PC-9 (cell line): ENCODE measurements around the gene MEF2B. TPM values are rescaled to one million over a fixed set of nuclear protein-coding genes. Genes with fewer than 3 reads are reported as not detected.

ENCODE experiments used
- BruUV-seq: library from RNA; stranded (reverse); fragments of 400-500 nt; replicated peaks from 2 replicates; lab custom pipeline; 2021; lab: Mats Ljungman, UMichigan
- CTCF ChIA-PET: fragments of 300-600 bp; sonication (Branson Sonifier 250); formaldehyde crosslinking; loops from one replicate; lab custom pipeline; 2022; ENCODE audit warnings: antibody characterized with exemption; lab: Charles Lee
- POLR2A ChIA-PET: fragments of 300-600 bp; sonication (Branson Sonifier 250); formaldehyde crosslinking; loops from one replicate; lab custom pipeline; 2022; ENCODE audit warnings: antibody characterized with exemption; ENCODE audit not compliant: unreplicated experiment; lab: Charles Lee
- DNase-seq, 2 experiments: peaks; one replicate each; pipeline versions ENCODE4 v3.0.0 to v3.0.0-alpha.2; 2015 to 2022; ENCODE audit warnings: mixed read lengths in 1 of 2
- H2AFZ ChIP-seq: fragments of 200-600 bp; sonication (generic); 2 replicates; pipeline ENCODE4 v1.8.1; 2017; ENCODE audit warnings: antibody characterized with exemption
- H3F3A ChIP-seq: fragments of 200-600 bp; sonication (generic); 2 replicates; pipeline ENCODE4 v1.8.1; 2017; ENCODE audit warnings: antibody characterized with exemption, mild to moderate bottlenecking, low read depth; ENCODE audit not compliant: insufficient read depth
- H3K27ac ChIP-seq: fragments of 200-600 bp; sonication (generic); 2 replicates; pipeline ENCODE4 v1.6.1; 2016; ENCODE audit warnings: mixed run types
- H3K27me3 ChIP-seq: fragments of 200-600 bp; sonication (generic); 2 replicates; pipeline ENCODE4 v1.6.1; 2016; ENCODE audit warnings: low read depth, mixed run types; ENCODE audit not compliant: insufficient read depth
- H3K36me3 ChIP-seq: fragments of 200-600 bp; sonication (generic); 2 replicates; pipeline ENCODE4 v1.6.1; 2016; ENCODE audit warnings: low read depth, mixed run types
- H3K4me1 ChIP-seq: fragments of 200-600 bp; sonication (generic); replicated peaks from 2 replicates; pipeline ENCODE4 v1.6.1; 2016; ENCODE audit warnings: mixed run types; ENCODE audit not compliant: insufficient read depth
- H3K4me2 ChIP-seq: fragments of 200-600 bp; sonication (generic); 2 replicates; pipeline ENCODE4 v1.6.1; 2017; ENCODE audit warnings: mixed run types
- H3K4me3 ChIP-seq: fragments of 200-600 bp; sonication (generic); 2 replicates; pipeline ENCODE4 v1.6.1; 2016; ENCODE audit warnings: mixed run types
- H3K79me2 ChIP-seq: fragments of 200-600 bp; sonication (generic); 2 replicates; pipeline ENCODE4 v1.6.1; 2017; ENCODE audit warnings: low read depth, mixed run types
- H3K9me2 ChIP-seq: fragments of 200-600 bp; sonication (generic); 2 replicates; pipeline ENCODE4 v1.8.1; 2017; ENCODE audit warnings: mild to moderate bottlenecking; ENCODE audit not compliant: insufficient read depth
- H3K9me3 ChIP-seq: fragments of 200-600 bp; sonication (generic); 2 replicates; pipeline ENCODE4 v1.8.1; 2016; ENCODE audit warnings: low read depth; ENCODE audit not compliant: insufficient read depth
- H4K20me1 ChIP-seq: fragments of 200-600 bp; sonication (generic); 2 replicates; pipeline ENCODE4 v1.8.1; 2017; ENCODE audit not compliant: insufficient read depth
- EZH2 ChIP-seq: fragments of 200-600 bp; sonication (generic); IDR thresholded peaks from 2 replicates; pipeline ENCODE4 v1.8.0; 2017; ENCODE audit warnings: antibody characterized with exemption, low read depth
- intact Hi-C: fragments of 100-400 bp; cut with micrococcal nuclease; formaldehyde crosslinking; loops from one replicate; pipeline ENCODE4 v1.10.0; 2022; ENCODE audit not compliant: unreplicated experiment
- total RNA-seq: library from RNA; stranded (reverse); gene quantifications from 2 replicates; pipeline ENCODE4 v1.2.3, GENCODE V29; 2021
- TF ChIP-seq, protein P1 (sequence below): fragments of 200-600 bp; sonication (generic); conservative IDR thresholded peaks from 2 replicates; pipeline ENCODE4 v1.6.1; 2017; ENCODE audit warnings: mixed run types, antibody characterized with exemption, mild to moderate bottlenecking, moderate library complexity

The MEF2B gene
- total RNA-seq, 1 experiment from 2014 or later, result 1.8 TPM

- Histone ChIP-seq H3K36me3 (0 out of 2 replicates have a peak, but pooled peaks cover 4% of the 10 kb centered on the region), H3F3A (no peaks in the 10 kb centered on the region), H3K4me3 (no peak overlapping the region), H2AFZ (no peak overlapping the region), H3K27me3 (no peaks in the 10 kb centered on the region), H3K9me2 (no peaks in the 10 kb centered on the region), H4K20me1 (peaks cover 7% of the 10 kb centered on the region; the same call in 1 of the 2 replicates), H3K9me3 (no peaks in the 10 kb centered on the region; the same call in 1 of the 2 replicates), H3K4me2 (no peak overlapping the region), H3K79me2 (peaks cover 2% of the 10 kb centered on the region), H3K4me1 (peaks cover 2% of the 10 kb centered on the region), H3K27ac (no peak overlapping the region)
- BruUV-seq, result no TSS peak
- CTCF ChIA-PET, result no interaction called here
- no peak for TF ChIP-seq EZH2
- TF ChIP-seq, protein P1, sequence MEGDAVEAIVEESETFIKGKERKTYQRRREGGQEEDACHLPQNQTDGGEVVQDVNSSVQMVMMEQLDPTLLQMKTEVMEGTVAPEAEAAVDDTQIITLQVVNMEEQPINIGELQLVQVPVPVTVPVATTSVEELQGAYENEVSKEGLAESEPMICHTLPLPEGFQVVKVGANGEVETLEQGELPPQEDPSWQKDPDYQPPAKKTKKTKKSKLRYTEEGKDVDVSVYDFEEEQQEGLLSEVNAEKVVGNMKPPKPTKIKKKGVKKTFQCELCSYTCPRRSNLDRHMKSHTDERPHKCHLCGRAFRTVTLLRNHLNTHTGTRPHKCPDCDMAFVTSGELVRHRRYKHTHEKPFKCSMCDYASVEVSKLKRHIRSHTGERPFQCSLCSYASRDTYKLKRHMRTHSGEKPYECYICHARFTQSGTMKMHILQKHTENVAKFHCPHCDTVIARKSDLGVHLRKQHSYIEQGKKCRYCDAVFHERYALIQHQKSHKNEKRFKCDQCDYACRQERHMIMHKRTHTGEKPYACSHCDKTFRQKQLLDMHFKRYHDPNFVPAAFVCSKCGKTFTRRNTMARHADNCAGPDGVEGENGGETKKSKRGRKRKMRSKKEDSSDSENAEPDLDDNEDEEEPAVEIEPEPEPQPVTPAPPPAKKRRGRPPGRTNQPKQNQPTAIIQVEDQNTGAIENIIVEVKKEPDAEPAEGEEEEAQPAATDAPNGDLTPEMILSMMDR, result no peak
- POLR2A ChIA-PET, result no interaction called here
- DNase-seq, result no peak
- intact Hi-C loops, result no loop called here
Measured at GRCh38 chr19:19131989-19132388, 38.1 kb downstream of the MEF2B start.

DNA sequence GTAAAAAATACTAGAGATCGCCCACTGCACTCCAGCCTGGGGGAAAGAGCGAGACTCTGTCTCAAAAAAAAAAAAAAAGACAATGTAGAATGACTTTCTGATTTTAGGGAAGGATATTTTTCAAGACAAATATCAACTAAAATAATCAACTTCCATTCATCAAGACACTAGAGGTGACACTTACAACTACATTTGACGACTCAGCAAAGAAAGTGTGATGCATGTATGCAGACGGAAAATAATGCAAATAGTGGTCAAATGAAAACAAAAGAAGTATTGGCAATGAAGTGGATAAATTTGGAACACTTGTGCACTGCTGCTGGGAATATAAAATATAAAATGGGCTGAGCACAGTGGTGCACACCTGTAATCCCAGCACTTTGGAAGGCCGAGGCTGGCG lies 44.0 kb downstream of the MEF2B start:
- no peak for DNase-seq
- BruUV-seq, result no TSS peak
- no peak overlapping the region for H3K4me2 ChIP-seq
- TF ChIP-seq EZH2, result no peak
- TF ChIP-seq, protein P1, result no peak
- H3K27me3 ChIP-seq, result no peaks in the 10 kb centered on the region
- H3K9me3 ChIP-seq, result peaks cover 3% of the 10 kb centered on the region; the same call in 1 of the 2 replicates
- H3K4me1 ChIP-seq, result no peaks in the 10 kb centered on the region
- ChIA-PET POLR2A (no interaction called here), CTCF (no interaction called here)
- intact Hi-C loops, result no loop called here
- H3K36me3 ChIP-seq, result 0 out of 2 replicates have a peak, but pooled peaks cover 6% of the 10 kb centered on the region
- H3K9me2 ChIP-seq, result no peaks in the 10 kb centered on the region
- no peak overlapping the region for H2AFZ ChIP-seq
- peaks cover 3% of the 10 kb centered on the region; the same call in 1 of the 2 replicates for H4K20me1 ChIP-seq
- peaks cover 5% of the 10 kb centered on the region; the same call in 1 of the 2 replicates for H3F3A ChIP-seq
- no peaks in the 10 kb centered on the region for H3K79me2 ChIP-seq
- no peak overlapping the region for H3K4me3 ChIP-seq
- no peak overlapping the region for H3K27ac ChIP-seq

- ChIA-PET CTCF (interaction anchor here (0.7 kb wide), 1 partner anchor 11 kb away, joined by 4 read pairs; no protein-coding TSS in a partner anchor), POLR2A (no interaction called here)
- H3K79me2 ChIP-seq, result no peaks in the 10 kb centered on the region
- H3K4me1 ChIP-seq, result no peaks in the 10 kb centered on the region
- no peak overlapping the region for H3K4me2 ChIP-seq
- peaks cover 3% of the 10 kb centered on the region; the same call in 1 of the 2 replicates for H3K9me3 ChIP-seq
- H2AFZ ChIP-seq, result no peak overlapping the region
- no peak overlapping the region for H3K4me3 ChIP-seq
- BruUV-seq, result no TSS peak
- intact Hi-C loops, result no loop called here
- 0 out of 2 replicates have a peak, but pooled peaks cover 10% of the 10 kb centered on the region for H3K36me3 ChIP-seq
- H3F3A ChIP-seq, result peaks cover 5% of the 10 kb centered on the region; the same call in 1 of the 2 replicates
- no peak for DNase-seq
- no peak for TF ChIP-seq EZH2
- TF ChIP-seq, protein P1, result no peak
- no peaks in the 10 kb centered on the region for H3K27me3 ChIP-seq
- no peaks in the 10 kb centered on the region for H3K9me2 ChIP-seq
- no peak overlapping the region for H3K27ac ChIP-seq
- peaks cover 3% of the 10 kb centered on the region; the same call in 1 of the 2 replicates for H4K20me1 ChIP-seq
Measured at GRCh38 chr19:19123386-19123785, 46.7 kb downstream of the MEF2B start.
